LNCAP (cell line): ENCODE results near the gene DENR.

Experiments
- CTCF ChIP-seq: fragments of 450-650 bp; IDR thresholded peaks from 2 replicates; pipeline ENCODE4 v1.5.1; 2017; ENCODE audit warnings: mild to moderate bottlenecking

DENR gene

DNA sequence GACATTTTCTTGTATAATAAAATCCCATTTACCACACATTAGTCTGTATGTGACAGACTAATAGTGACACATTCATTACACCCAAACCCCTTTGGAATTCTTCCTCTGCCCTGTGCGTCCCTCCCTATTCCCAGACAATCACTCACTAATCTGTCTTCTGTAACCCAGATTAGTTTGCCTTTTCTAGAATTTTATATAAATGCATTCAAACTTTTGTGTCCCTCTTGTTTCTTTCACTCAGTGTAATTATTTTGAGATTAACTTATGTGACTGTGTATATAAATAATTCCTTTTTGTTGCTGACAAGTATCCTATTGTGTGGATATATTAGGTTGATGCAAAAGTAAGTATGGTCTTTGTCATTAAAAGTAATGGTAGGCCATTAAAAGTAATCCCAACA is 55.0 kb downstream of the DENR start:
- no peak for TF ChIP-seq CTCF

DNA sequence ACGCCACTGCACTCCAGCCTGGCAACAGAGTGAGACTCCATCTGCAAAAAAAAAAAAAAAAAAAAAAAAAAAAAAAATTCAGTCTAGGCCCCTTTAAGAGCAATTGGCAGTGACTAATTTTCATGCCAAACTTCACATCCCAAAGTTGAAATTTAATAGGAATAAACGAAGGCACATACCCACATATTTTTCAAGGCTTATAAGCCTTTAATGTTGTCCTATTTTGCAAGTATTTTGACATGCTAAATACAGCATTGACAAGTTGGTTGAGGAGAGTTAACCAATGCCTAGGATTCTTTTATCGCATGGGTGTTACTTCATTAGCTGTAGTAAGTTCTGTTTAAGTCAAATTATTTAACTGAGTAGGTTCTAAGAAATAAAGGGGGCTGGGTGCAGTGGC is 59.2 kb downstream of the DENR start:
- TF ChIP-seq CTCF, result no peak

GRCh38 chr12:122813310-122813713 is 60.7 kb downstream of the DENR start:
- no peak for TF ChIP-seq CTCF

GRCh38 chr12:122819209-122819785 is 66.7 kb downstream of the DENR start:
- TF ChIP-seq CTCF, result no peak

- TF ChIP-seq CTCF, result no peak
Measured at GRCh38 chr12:122820138-122820537, 67.5 kb downstream of the DENR start.
